SK-N-SH treated with all-trans-retinoic acid at 6 μM for 48 hours (cell line): ENCODE results near the gene LHX5.

Experiments
- ATAC-seq: fragments of 200-7000 bp; cut with Tn5 transposase; 3 replicates; pipeline ENCODE4 v1.9.1; 2020; ENCODE audit warnings: mild to moderate bottlenecking, moderate library complexity
- ARNTL ChIP-seq: fragments of 450-650 bp; formaldehyde crosslinking; IDR thresholded peaks from 2 replicates; pipeline ENCODE4 v1.5.0; 2020; ENCODE audit warnings: low read depth, mild to moderate bottlenecking, moderate library complexity, borderline replicate concordance
- BACH2 ChIP-seq: fragments of 250-450 bp; sonication (Bioruptor Pico); IDR thresholded peaks from 2 replicates; pipeline ENCODE4 v1.9.0; 2021; ENCODE audit warnings: mild to moderate bottlenecking, borderline replicate concordance
- CREB5 ChIP-seq: fragments of 250-450 bp; sonication (Bioruptor Pico); IDR thresholded peaks from 2 replicates; pipeline ENCODE4 v1.5.1; 2020; ENCODE audit warnings: low read depth, mild to moderate bottlenecking, moderate library complexity
- CSDC2 ChIP-seq: fragments of 250-450 bp; sonication (Bioruptor Pico); IDR thresholded peaks from 2 replicates; pipeline ENCODE4 v1.5.0; 2020; ENCODE audit warnings: mild to moderate bottlenecking, moderate library complexity
- CSRNP3 ChIP-seq: fragments of 250-450 bp; sonication (Bioruptor Pico); IDR thresholded peaks from 2 replicates; pipeline ENCODE4 v1.5.1; 2021; ENCODE audit warnings: mild to moderate bottlenecking, moderate library complexity
- GLIS3 ChIP-seq: fragments of 250-450 bp; sonication (Bioruptor Pico); IDR thresholded peaks from 2 replicates; pipeline ENCODE4 v1.5.0; 2020; ENCODE audit warnings: mild to moderate bottlenecking, moderate library complexity
- PATZ1 ChIP-seq: fragments of 250-450 bp; sonication (Bioruptor Pico); IDR thresholded peaks from 2 replicates; pipeline ENCODE4 v1.8.0; 2020; ENCODE audit warnings: mild to moderate bottlenecking, moderate library complexity, borderline replicate concordance
- POU6F1 ChIP-seq: fragments of 250-450 bp; sonication (Bioruptor Pico); IDR thresholded peaks from 2 replicates; pipeline ENCODE4 v1.8.0; 2021; ENCODE audit warnings: low read depth, mild to moderate bottlenecking, moderate library complexity, borderline replicate concordance
- PPARA ChIP-seq: fragments of 250-450 bp; sonication (Bioruptor Pico); IDR thresholded peaks from 2 replicates; pipeline ENCODE4 v1.5.0; 2020; ENCODE audit warnings: mild to moderate bottlenecking, borderline replicate concordance
- RARB ChIP-seq: fragments of 250-450 bp; sonication (Bioruptor Pico); IDR thresholded peaks from 2 replicates; pipeline ENCODE4 v1.8.0; 2021; ENCODE audit warnings: mild to moderate bottlenecking, moderate library complexity
- SNAI2 ChIP-seq: fragments of 250-450 bp; sonication (Bioruptor Pico); IDR thresholded peaks from 2 replicates; pipeline ENCODE4 v1.5.0; 2020; ENCODE audit warnings: mild to moderate bottlenecking, moderate library complexity
- TCF4 ChIP-seq: fragments of 250-450 bp; sonication (Bioruptor Pico); IDR thresholded peaks from 2 replicates; pipeline ENCODE4 v1.8.0; 2021; ENCODE audit warnings: mild to moderate bottlenecking, moderate library complexity, borderline replicate concordance
- ZC3H10 ChIP-seq: fragments of 250-450 bp; sonication (Bioruptor Pico); IDR thresholded peaks from 2 replicates; pipeline ENCODE4 v1.5.1; 2021; ENCODE audit warnings: mild to moderate bottlenecking, moderate library complexity
- ZFP30 ChIP-seq: fragments of 450-650 bp; formaldehyde crosslinking; IDR thresholded peaks from 2 replicates; pipeline ENCODE4 v1.5.0; 2022; ENCODE audit warnings: mild to moderate bottlenecking, moderate library complexity
- ZNF70 ChIP-seq: fragments of 450-650 bp; formaldehyde crosslinking; IDR thresholded peaks from 2 replicates; pipeline ENCODE4 v1.5.0; 2020; ENCODE audit warnings: mild to moderate bottlenecking, moderate library complexity
- ZNF8 ChIP-seq: fragments of 450-650 bp; formaldehyde crosslinking; IDR thresholded peaks from 2 replicates; pipeline ENCODE4 v1.5.0; 2020; ENCODE audit warnings: mild to moderate bottlenecking, moderate library complexity

The LHX5 gene

GRCh38 chr12:113414519-113415038 lies 57.1 kb downstream of the LHX5 start:
- TF ChIP-seq CSRNP3 (CRISPR knock-in tag) (no peak), ARNTL (CRISPR knock-in tag) (no peak), BACH2 (CRISPR knock-in tag) (no peak), TCF4 (CRISPR knock-in tag) (no peak), SNAI2 (CRISPR knock-in tag) (no peak), RARB (CRISPR knock-in tag) (no peak), GLIS3 (no peak), ZFP30 (CRISPR knock-in tag) (no peak), PPARA (CRISPR knock-in tag) (no peak), ZC3H10 (CRISPR knock-in tag) (no peak), ZNF8 (no peak), POU6F1 (no peak), ZNF70 (CRISPR knock-in tag) (no peak), CSDC2 (CRISPR knock-in tag) (no peak), CREB5 (CRISPR knock-in tag) (no peak)
- no peak for ATAC-seq

DNA sequence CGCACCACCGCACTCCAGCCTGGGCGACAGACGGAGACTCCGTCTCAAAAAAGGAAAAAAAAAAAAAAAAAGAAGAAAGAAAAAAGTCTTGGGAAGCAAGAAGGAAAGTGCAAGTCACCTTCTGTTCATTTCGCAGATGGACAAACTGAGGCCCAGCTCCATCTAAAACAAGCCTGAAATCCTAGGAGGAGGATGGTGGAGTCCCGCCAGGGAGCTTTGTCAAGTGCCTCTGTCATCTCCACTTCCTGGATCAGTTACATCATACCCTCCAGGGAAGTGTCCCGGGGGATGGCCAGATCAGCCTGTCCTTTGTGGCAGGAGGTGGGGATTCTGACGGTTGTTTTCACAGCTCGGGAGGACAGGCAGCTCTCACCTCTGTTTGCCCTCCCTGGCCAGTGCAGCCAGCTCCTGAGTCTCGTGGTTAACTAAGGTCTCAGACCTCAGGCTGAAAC lies 58.2 kb downstream of the LHX5 start:
- no peak for ATAC-seq
- TF ChIP-seq GLIS3 = no peak
- no peak for TF ChIP-seq CSDC2 (CRISPR knock-in tag)
- TF ChIP-seq ZNF70 (CRISPR knock-in tag) = no peak
- no peak for TF ChIP-seq CSRNP3 (CRISPR knock-in tag)
- TF ChIP-seq PATZ1 (CRISPR knock-in tag) = no peak
- TF ChIP-seq ARNTL (CRISPR knock-in tag) = no peak
- TF ChIP-seq SNAI2 (CRISPR knock-in tag) = no peak
